Limb (tissue), 2 donors: ENCODE measurements around the gene FAM53B.

Source experiments
- DNase-seq, 2 donors: peaks; one replicate each; pipeline ENCODE4 v3.0.0-alpha.2; 2016; ENCODE audit errors: extremely low spot score in 2 of 2

Gene FAM53B

DNA sequence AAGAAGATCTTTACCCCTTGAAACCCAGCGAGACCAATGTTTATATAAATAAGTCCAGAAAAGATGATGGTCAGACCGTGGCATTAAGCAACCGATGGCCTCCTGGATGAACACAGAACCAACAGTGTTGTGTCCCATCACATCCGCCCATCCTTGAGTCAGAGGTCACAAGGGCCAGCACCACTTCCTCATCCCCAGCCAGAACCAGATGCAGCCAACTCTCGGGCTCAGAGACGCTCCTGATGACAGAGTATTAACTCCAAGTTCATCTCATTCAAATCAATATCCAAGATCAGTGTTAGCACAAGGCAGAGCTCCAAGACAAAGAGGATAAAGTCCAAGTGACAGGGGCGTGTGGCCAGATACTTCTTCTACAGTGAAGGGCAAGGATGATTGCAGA is 63.5 kb downstream of the FAM53B start:
- no peak for DNase-seq

DNA sequence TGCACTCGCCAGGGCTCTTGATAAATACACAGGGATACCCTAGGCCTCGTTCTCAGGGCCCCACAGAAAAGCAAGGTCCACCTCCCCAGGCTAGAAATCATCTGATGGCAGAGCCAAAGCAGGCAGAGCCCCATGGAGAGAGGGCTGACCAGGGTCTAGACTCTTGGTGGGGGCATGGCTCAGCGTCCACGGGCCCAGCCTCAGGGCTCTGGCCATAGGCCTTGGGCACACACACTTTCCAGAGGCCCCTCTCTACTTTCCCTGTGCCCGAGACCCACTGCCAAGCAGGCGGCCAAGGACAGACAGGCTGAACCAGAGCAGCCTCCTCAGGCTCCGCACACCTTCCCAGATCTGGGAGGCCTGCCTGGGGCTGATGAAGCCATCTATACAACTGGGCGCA is 64.8 kb downstream of the FAM53B start:
- no peak for DNase-seq

DNA sequence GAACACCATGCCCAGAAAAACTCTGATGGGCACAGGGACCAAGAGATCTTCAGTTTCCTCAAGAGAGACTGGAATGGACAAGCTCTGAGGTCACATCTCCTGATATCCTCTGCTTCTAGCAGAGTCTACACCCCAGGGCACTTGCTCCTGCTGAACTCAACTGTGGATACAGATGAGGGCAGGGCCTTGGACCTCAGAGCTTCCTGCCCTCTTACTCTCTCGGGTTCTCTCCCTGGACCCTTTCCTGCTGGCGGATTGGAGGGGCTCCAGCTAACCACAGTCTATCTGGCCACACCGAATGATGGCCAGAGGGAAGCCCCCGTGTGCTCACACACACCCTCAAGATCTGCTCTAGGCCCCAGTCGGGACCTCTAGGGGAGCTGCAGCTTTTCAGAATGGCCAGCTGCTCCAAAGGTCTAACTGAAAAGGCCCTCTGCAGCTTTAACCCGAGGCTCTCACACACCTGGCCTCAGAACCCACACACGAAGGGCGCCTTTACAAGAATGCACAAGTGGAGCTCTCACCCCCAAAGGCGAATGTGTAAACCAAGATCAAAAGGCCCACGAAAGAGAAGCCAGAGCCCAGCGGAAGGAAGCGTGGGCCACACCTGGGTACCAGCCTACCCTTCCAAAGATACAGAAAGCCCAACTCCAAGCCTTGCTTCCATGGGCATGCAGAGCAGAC is 65.5 kb downstream of the FAM53B start:
- no peak for DNase-seq

DNA sequence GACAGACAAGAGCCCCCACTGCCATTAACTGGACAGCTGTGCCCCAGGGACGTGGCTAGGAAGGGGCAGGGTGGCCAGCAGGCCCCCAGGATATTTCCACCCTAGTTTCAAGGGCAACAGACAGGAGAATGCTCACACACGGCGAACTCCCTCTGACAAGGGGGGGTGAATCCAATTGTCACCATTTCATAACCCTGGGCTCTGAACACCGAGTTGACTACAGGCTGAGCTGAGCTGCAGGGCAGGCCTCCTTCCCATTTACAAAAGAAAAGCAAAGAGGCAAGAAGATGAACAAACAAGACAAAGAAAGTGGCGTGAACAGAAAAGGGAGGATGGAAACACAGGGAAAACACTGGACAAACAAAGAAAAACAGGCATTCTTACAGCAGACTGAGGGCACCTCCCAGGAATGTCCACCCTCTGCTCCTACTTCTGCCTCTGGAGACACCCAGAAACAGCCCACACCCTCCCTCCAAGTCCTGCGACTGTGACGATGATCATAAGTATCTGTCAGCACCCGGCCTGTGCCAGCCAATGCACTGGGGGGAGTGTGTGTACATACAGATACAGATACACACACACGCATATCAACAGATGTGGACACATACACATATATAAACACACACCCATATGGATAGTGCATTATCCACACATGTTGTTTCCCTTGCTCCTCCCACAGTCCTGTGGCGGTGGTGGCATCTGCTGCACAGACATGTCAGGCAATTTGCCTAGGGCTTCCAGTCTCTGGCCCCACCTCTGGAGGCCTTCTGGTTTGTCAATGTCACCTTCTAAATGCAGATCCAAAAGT is 66.2 kb downstream of the FAM53B start:
- peak in 1 of 2 donors; percentile 35 for DNase-seq

DNA sequence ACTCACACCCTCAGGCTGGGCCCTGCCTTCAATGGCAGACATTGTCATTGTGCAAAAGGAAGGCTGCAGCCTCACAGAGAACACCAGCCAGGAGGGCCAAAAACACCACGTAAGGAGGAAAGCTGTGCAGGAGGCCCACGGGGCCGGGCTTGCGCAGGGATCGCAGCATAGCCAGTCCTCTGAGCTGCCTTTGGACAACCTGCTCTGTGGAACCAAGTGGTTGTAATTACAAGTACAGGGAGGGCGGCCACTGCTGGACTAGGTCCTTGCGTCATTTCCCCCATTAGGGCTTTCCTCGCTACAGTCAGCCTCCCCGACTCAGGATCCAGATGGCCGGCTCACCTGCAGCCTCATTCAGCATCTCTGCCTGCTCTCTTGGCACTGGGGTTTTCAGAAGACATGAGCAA is 66.9 kb downstream of the FAM53B start:
- peak in 1 of 2 donors; percentile 54 for DNase-seq

DNA sequence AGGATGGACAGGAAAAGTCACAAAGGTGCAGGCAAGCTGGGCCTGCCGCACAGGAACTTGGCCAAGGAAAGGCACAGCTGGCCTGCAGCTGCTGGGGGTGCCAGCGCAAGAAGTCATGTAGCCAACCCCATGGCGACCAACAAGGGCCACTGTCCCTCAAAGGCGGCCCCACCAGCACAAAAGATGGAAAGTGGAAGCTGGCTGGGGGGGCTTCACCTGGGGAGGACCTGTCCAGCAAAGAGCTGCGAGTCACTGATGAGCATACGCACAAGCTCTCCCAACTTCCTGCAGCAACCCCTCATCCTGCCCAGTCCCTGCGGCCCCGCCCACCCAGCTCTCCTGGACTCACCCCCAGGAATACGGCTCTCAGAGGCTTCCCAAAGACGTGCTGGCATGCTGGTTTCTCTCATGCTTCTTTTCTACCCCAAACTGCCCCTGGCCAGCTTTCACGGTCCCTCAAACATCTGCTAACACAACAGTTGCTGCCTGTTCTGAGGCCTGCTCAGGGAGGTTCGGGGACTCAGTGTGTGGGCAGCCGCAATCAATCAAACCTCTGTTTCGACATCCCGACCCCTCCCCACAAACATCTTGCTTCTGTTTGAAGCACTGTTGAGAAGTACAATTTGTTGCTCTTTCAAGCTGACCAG is 67.6 kb downstream of the FAM53B start:
- DNase-seq, result peak; percentile 68 to 70

DNA sequence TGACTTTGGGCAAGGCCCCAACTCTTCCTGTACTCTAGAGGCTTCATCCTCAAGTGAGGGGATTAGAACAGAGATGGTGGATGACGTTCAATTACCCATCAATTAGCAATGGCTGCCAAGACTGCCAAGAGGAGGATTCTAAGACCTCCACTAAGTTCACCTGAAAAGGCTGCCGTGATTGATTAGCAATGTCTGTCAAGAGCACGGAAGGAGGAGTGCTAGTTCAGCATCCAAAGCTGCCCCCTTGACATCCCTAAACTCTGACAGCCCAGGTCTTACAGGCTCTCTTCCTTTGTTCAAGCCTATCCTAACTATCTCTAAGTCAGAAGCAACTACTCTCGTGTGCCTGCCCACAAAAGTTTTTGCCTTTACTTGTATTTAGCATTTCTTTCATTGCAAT is 68.4 kb downstream of the FAM53B start:
- DNase-seq, result no peak

DNA sequence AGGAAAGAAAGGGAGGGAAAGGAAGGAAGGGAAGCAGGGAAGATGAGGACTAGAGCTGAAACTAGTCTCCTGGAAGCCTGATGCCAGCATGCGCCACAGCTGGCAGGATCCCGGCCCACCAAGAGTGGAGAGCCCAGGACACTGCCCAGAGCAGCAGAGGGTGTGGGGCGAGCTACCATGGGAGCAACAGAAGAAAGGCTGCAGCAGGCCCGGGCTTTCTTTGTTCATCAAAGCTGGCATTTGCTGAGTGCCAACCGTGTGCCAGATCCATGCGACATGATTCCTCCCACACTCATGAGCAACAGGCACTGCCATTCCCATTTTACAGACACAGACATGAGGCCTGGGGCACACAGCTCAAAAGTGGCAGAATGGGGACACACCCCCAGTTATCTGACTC is 68.9 kb downstream of the FAM53B start:
- no peak for DNase-seq

DNA sequence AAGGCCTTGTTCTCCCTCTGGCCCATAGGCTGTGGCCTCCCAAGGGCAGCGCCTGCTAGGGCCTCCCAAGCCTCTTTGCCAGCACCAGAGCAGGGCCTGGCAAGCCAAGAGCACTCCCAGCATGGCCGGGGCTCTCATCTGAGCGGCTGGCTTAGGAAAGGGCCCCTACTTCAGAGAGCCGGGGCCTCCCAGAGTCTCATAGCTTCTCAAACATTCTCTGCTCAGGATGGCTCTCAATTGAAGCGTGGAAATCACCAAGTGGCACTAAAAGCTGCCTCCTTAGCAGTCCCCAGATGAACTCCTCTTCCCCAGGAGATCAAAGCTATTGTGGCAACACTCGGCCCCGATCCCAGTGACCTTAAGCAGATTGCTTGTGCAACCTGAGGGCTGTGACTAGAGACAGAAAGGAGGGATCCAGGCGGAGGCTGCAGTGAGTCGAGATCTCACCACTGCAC is 69.4 kb downstream of the FAM53B start:
- no peak for DNase-seq

DNA sequence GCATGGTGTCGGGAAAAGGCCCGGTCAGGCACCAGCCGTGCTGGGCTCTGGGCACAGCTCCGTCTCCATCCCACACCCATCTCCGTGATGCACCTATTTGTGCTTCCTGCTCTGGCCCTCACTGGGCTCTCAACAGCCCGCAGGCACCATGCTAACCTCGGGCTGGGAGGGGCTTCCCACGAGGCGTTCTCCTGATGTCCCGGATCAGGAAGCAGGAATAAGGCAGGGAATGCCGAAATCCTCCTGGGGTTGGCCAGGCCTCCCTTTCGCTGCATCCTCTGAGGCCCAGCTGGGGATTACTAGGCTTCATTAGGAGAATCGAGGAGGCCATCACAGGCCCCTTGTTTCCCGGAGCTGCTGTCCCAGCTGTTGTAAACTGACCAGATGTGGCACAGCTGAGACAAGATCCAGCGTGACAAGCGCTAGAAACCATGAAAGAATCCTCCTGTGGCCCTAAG is 72.0 kb downstream of the FAM53B start:
- DNase-seq, result peak; percentile 45 to 53

DNA sequence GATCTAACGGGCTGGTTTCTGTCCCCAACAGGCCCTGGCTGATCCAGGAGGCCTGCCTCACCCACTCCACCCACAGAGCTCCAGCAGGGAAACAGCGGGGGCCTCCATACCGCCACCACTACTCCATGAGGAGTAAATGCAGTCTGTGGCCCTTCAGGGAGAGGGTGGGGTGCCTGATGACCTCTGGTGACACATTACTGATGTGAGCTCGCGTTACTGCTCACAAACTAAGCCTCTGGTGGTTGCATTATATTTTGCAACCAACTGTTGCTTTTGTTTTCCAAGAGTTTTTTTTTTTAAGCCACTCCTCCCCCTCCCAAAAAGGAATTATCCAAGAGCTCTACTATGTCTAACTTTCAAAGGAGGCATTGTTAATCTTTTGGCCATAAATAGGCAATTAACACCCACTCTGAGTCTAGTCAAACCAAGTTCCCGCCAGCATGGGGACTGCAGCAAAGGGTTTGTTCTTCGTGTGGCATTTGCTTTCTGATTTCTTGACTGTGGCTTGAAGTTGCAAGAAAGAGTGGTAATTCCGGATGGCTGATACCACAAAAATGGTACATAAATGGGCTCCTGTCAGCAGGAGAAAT is 72.6 kb downstream of the FAM53B start:
- no peak for DNase-seq

DNA sequence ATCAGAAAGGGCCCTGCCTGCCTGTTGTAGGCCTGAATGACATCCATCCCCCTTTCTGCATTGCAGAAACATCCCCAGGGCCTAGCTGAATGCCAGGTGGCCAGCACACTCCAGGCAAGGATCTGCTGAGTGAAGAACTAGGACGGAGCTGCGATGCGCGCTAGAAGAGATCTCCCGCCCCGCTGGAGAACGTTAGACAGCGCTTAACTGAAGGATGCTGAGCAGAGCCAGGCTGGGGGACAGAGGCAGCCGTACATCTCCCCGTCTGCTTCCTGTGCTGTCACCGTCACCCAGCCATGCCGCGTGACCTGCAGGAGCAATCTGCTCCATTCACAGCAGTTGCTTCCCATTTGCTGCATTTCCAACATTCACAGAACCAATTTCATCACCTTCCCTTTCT is 73.3 kb downstream of the FAM53B start:
- DNase-seq, result no peak

DNA sequence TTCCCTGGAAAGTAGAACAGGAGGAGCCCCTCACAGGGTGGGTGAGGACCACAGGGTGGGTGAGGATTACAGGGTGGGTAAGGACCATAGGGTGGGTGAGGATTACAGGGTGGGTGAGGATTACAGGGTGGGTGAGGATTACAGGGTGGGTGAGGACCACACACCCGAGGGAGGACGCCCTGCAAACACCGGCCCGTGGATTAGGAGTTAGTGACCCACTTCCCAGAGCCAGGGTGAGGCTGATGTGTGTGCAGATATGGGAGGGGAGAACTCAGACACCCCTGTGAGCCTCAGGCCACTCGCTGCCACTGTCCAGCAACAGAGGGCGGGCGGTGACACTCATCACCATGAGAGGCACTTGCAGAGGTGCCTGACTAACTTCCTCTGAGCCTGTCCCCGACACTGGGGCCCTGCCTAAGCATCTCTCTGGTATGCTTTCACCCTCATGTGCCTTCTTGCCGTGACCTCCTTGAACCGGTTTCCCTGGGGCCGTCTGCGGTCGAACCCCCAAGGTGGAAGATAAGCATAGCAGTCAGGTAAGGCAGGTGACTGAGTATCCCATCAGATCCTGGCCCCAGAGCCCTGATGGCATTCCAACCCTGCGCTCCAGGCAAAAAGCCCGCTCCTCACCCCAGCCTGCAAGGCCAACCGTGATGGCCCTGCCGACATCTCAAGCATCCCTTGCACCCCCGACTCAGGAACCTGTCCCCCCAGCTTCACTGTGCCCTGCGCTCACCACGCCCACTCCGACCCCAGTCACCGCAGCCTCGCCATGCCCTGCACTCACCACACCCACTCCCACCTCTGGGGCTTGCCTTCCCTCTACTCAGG is 74.1 kb downstream of the FAM53B start:
- no peak for DNase-seq

DNA sequence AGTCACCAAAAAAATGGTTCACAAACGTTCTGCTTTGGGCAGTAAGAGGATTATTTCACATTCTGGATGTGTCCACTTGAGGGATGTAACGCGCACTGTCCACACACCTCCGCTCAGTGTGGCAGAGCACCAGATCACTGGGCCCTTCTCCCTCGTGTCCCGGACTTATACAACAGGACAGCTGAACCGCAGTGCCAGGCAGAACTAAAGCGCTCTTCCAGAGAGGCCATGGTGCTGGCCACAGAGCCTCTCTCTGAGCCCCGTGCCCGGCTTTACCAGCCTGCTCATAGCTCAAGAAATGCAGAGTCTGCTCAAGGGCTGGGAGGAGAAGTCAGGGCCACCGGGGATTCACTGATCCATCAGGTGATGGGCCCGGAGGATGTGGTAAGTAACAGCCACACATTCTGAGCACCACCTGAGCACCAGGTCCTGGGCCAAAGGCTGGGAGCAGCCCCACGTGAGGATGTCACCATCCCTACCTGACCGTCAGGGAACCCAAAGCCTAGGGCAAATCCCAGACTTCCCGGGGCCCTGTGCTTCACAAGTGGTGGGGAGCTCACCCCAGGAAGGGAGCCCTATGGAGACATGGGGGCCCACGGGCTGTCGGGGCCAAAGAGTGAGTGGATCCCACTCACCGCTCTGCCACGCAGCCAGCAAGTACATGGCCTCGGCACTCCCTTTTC is 74.9 kb downstream of the FAM53B start:
- no peak for DNase-seq

DNA sequence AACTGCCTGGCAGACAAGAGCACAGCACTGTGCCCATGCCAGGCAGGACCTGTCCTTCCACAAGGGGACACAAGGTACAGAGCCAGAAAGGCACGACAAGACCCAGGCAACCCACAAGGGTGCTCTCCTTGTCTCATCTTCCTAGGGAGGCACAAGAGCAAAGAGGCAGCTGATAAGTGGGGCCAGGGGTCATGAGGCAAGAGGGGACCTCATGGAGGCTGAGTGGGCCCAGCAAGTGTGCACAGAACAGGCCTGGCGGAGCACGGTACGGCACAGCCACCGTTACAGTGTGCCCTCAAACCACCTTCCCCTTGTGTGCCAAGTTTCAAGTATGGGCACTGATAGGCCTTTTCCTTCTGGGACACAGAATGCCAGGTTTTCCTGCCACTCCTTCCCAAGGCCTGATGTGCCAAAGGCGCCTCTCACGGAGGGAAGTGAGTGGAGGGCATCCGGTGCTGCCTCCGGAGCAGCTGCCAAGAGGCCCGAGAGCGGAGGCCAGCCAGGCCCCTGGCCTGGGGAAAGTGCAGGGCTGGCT is 75.6 kb downstream of the FAM53B start:
- no peak for DNase-seq

DNA sequence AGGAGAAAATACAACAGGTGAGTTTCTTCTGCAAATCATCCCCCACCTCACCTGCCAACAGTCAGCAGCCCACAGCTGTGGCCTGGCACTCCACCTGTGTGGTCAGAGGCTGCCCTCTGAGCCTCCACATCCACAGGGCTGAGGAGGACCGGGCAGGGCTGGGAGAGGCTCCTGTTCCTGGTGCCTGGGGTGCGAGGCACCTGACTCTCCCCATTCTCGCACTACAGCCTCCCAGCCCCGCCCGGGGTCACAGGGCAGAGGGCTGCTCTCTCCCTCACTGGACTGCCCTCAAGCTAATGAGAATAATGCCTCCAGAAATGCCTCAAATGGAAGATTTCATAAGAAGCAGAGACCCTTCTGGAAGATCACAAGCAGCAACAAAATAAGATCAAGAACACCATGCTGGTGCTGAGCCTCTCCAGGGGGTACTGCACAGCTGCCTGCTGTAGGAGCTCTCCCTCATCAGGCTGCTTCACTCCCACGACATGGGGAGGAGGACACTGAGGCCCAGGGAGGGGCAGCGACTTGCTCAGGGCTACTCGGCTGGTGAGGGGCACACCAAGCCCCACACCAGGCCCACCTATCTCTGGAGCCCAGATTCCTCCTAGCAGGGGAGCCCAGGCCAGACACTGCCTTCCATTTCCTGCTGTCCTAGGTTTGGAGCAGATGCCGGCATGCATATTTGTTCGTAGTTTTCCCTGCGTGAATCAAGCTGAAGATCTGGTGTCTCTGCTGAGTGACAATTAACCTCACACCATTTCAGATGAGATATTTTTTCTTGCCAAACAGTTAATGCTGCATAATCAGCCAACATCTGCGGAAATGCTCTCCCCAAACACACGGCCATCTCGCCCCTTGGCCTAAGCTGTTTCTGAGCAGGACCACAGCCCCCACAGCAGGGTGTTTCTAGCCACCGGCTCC is 76.5 kb downstream of the FAM53B start:
- DNase-seq, result no peak

DNA sequence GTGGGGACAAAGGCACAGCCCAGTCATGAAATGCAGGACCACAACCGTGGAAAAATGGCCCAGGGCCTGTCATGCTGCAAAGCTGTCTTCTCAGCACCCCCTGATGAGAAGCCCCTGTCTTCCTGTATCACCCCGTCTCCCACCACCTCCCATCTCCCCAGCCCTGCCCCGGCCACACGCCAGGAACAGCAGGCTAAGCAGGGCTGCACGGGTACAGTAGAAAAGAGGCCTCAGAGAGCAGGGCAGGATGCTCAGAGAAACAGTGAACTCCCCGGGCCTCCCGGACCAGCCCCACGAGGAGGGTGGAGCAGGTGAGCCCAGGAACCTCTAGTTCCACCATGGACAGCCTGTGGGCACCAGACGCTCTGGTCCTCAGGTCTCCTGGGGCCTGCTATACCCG is 77.7 kb downstream of the FAM53B start:
- no peak for DNase-seq

DNA sequence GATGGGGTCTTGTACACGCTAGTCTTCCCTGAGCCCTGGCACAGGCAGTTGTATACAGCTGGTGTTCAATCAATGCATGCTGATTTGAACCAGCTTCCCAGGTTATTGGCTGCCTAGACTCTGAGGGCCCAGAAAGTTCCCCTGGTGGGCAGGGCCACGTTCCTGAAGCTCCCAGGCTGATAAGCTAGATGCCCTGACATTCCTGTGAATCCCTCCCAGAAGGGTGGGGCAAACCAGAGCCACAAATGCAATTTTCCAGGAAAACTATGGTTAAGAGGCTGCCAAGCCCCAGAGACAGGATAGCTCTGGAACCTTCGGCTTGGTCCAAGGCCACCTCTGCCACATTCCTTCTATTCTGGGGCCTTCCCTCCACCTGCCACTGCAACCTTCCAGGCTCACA is 78.2 kb downstream of the FAM53B start:
- DNase-seq, result no peak

DNA sequence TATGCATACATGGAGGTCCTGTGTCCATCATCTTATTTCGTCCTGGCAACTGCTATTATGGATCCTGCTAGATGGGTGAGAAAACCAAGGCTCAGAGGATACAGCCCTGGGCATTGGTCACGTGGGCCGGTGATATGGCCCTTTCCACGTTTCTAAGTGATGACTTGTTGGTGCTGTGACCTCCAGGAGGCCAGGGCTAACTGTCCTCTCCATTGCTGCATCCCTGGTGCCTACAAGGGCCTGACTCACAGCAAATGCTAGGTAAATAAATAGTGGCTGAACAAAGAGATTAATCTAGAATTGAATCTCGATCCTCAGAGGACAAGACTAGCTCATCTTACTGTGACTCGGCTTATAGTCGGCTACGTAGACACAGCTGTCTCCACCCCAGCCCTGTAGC is 78.6 kb downstream of the FAM53B start:
- no peak for DNase-seq
